ENCODE measurements around the gene NEK3.
A peak's percentile ranks its signal among the peaks of the same experiment; 100 is the strongest.
"Not testable (repeated sequence)": the region's sequence is repeated elsewhere in the genome, so short reads cannot be mapped to it uniquely, and the experiment has no call there.

NEK3 gene

GRCh38 chr13:52179925-52180324 is 20.5 kb upstream of the NEK3 start:
- DNase-seq (ENCODE audit: insufficient read length, low spot score): no peak
- no peak for TF ChIP-seq POLR2A (IDR thresholded peaks at IDR 0.05; ENCODE audit: low read depth, low read length)
- no peak for FAIRE-seq

- FAIRE-seq: no peak
- DNase-seq (ENCODE audit: insufficient read length, low spot score): no peak
These were observed 17.9 kb upstream of the NEK3 start for GRCh38 chr13:52177276-52177675.

DNA sequence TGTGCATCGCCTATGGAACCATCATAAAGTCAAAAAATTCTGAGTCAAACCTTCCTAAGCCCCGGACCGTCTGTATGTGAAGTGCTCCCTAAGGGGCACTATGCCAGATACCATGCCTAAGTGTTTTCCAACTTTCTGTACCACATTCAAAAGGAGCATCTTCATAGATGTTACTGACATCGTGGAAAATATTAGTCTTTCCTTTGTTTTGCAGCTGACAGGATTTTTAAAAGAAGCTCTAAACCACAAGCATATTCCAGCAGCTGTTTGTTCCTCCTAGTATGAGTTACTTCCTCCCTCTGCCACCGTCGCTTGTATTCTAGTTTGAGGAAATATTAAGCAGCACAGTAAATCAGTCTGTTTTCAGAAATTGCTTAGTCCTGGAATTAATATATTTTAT is 14.6 kb upstream of the NEK3 start:
- not testable (repeated sequence) for DNase-seq (ENCODE audit: insufficient read length, low spot score); FAIRE-seq

More at GRCh38 chr13:52177276-52177675, 17.9 kb upstream of the NEK3 start:
- no peak for TF ChIP-seq POLR2A (IDR thresholded peaks at IDR 0.05; ENCODE audit: low read depth, low read length)

DNA sequence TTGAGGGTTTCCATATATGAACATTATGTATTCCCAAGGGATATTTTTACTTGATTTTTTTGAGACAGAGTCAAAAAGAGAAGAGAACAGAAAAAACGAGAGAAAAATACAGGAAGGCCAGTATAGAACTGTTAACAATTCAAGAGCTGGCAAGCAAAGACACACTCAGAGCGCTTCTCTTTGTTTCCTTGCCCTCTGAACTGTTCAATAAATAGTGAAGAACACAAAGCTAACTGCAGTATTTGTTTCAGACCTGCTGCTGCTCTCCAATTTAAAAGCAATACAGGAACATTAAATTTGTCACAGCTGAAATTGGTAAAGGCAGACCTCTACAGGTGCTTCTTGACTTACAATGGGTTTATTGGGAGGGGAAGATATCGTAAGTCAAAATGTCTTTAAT is 14.0 kb upstream of the NEK3 start:
- no peak for TF ChIP-seq POLR2A (IDR thresholded peaks at IDR 0.05; ENCODE audit: low read depth, low read length)
- FAIRE-seq (no peak), DNase-seq (ENCODE audit: insufficient read length, low spot score) (no peak)

DNA sequence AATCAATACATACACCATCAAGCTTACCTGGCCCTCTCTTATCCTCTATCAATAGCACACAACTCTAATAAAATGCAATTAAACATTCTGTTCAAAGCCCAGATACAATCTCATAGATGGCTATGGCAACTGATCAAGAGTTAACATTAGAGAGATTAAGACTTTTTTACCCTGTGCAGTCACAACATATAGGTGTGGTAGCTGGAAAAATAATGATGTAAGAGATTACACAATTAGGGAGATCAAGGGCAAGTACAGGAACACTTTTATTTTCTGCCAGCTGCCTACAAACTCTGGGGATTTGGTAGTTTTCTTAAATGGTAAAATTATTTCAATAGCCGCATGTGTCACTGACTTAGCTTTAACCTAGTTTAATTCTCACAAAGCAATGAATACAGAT is 12.3 kb upstream of the NEK3 start:
- not testable (repeated sequence) for DNase-seq (ENCODE audit: insufficient read length, low spot score)
- FAIRE-seq: peak; percentile 64

DNA sequence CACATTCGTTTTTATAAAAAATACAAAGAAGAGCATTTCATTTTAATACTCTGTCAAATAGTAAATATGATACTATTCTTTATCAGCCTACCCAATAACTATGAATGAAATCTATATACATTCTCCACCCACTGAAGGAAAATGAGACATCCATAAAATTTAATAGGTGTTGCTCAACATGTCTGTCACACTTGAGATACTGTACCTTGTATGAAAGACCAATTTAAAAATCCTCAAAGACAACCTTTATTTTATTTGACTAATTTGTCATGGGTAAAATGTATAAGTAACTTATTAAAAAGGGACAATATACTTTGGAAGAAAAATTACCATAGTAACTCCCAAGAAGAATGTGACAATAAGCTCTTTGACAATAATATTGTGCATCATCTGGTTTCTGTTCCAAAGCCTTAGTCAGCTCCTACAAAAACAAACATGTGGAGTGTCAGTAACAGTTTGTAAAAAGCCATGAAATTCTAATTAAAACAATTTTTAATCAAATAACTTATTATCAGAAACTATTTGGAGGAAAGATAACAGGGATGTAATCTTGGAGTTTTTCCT is 11.5 kb upstream of the NEK3 start:
- not testable (repeated sequence) for FAIRE-seq; DNase-seq (ENCODE audit: insufficient read length, low spot score)

DNA sequence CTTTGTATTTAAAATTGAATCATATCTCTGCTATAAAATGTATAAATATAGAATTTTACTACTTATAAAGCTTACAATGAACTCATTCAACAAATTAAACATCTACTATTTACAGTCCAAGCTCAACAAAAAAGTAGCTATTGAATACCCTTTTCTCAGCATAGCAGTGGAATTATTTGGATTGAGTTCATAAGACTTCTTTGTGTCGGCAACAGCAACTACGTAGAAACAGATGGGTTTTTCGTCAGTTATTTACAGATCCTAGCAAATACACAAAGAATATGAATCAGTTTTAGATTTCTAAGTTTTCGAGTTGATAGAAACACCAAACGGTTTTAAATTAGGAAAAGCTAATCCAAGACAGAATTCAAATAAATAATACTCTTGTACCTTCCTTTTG is 10.4 kb upstream of the NEK3 start:
- no peak for TF ChIP-seq POLR2A (IDR thresholded peaks at IDR 0.05; ENCODE audit: low read depth, low read length)
- no peak for DNase-seq (ENCODE audit: insufficient read length, low spot score)
- no peak for FAIRE-seq

- no peak for TF ChIP-seq POLR2A (IDR thresholded peaks at IDR 0.05; ENCODE audit: low read depth, low read length)
- DNase-seq (ENCODE audit: insufficient read length, low spot score): no peak
- FAIRE-seq: no peak
These were observed 6.0 kb upstream of the NEK3 start for GRCh38 chr13:52165411-52165810.

DNA sequence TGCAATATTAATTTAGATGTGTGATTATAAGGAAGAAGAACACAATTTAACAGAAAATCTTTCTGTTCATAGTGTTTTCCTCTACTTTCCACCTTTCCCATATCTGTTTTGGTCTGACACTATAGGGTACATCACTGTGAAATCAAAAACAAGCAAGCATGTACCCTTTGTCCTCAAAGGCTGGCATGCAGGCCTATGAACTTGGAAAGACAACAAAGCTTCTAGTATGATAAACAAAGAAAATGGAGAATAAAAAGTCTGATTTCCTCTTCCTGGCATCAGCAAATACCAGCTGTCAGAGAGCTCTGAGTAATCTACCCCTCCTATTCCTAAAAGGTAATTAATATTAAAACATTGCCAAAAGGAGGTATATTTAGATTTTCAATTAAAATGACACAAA is 5.6 kb upstream of the NEK3 start:
- no peak for FAIRE-seq
- no peak for TF ChIP-seq POLR2A (IDR thresholded peaks at IDR 0.05; ENCODE audit: low read depth, low read length)
- DNase-seq (ENCODE audit: insufficient read length, low spot score): no peak

GRCh38 chr13:52163878-52164277 is 4.5 kb upstream of the NEK3 start:
- not testable (repeated sequence) for DNase-seq (ENCODE audit: insufficient read length, low spot score)

GRCh38 chr13:52162279-52163101 is 3.1 kb upstream of the NEK3 start:
- no peak for DNase-seq (ENCODE audit: insufficient read length, low spot score)
- no peak for TF ChIP-seq POLR2A (IDR thresholded peaks at IDR 0.05; ENCODE audit: low read depth, low read length)
- FAIRE-seq: peak; percentile 80

More at GRCh38 chr13:52163878-52164277, 4.5 kb upstream of the NEK3 start:
- FAIRE-seq: not testable (repeated sequence)

DNA sequence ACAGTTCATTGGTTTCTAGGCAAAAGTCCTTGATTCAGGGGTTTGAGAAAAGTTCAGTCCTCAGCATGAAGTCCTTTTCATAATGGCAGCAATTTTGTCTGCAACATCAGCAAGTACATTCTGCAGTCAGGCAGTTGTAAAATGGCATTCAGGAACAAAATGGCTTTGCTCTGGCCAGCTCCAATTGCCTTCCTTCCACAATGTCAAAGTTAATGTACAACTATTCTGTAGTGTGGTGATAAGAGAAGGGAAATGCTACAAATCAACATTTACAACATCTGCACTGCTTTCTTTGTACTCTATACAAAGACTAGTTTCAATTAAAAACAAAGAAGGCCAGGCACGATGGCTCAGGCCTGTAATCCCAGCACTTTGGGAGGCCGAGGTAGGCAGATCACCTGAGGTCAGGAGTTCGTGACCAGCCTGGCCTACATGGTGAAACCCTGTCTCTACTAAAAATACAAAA is 1.8 kb upstream of the NEK3 start:
- no peak for TF ChIP-seq POLR2A (IDR thresholded peaks at IDR 0.05; ENCODE audit: low read depth, low read length)
- FAIRE-seq (no peak), DNase-seq (ENCODE audit: insufficient read length, low spot score) (no peak)

DNA sequence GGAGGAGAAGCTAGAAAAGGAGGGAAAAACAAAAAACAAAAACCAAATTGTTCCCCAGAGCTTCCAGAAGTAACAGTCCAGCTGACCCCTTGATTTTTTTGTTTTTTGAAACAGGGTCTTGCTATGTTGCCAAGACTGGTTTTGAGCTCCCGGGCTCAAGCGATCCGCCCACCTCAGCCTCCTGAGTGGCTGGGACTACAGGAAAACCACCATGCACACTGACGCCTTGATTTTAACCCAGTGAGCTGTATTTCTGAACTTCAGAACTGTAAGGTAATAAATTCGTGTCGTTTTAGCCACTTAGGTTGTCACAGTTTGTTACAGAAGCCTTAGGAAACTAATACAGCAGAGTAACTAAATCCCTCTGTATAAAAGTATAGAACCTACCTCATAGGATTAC is 1.1 kb upstream of the NEK3 start:
- no peak for TF ChIP-seq POLR2A (IDR thresholded peaks at IDR 0.05; ENCODE audit: low read depth, low read length)
- FAIRE-seq (no peak), DNase-seq (ENCODE audit: insufficient read length, low spot score) (no peak)

GRCh38 chr13:52160053-52160452 is 656 bp upstream of the NEK3 start:
- FAIRE-seq (no peak), DNase-seq (ENCODE audit: insufficient read length, low spot score) (no peak)
- no peak for TF ChIP-seq POLR2A (IDR thresholded peaks at IDR 0.05; ENCODE audit: low read depth, low read length)

DNA sequence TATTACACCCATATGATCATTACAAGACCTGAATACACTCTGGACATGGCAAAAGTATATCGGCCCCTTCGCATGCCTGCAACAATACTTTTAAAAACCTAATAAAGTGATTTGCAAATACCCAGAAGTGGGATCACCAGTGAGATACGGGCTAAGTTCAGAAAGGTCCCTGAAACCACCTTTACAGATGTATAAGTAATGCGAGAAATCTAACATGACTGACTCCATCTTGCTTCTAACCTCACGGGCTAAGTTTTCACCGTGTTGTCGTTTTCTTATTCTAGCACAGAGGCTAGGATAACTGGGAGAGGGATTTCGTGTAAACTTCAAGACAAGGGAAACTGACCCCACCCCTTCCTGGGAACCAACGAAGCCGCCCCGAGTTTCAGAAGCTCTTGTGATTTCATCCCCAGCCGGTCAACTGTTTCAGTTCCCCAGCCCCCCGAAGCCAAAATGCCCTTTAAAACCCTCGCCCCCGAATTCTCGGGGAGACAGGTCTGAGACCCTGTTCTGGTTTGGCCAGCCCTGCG is 703 bp downstream of the NEK3 start:
- FAIRE-seq (no peak), DNase-seq (ENCODE audit: insufficient read length, low spot score) (no peak)
- TF ChIP-seq POLR2A (IDR thresholded peaks at IDR 0.05; ENCODE audit: low read depth, low read length): no peak
